CD14-positive monocyte (primary cell): ENCODE measurements around the gene MLIP. TPM values are rescaled to one million over a fixed set of nuclear protein-coding genes. Genes with fewer than 3 reads are reported as not detected.

ENCODE experiments used
- DNase-seq, 3 donors: peaks; one replicate each; pipeline ENCODE4 v3.0.0-alpha.2; 2011 to 2022
- H2AFZ ChIP-seq: 2 replicates; pipeline ENCODE4 v1.6.0; 2012; ENCODE audit warnings: mild to moderate bottlenecking, low read depth, low read length, inconsistent platforms; ENCODE audit not compliant: insufficient read depth, poor library complexity, severe bottlenecking
- H3K27ac ChIP-seq, 2 donors: 1 replicate in 1 of 2; 2 replicates in 1 of 2; pipeline ENCODE4 v1.5.1; 2012 to 2013; ENCODE audit warnings: low read length in 2 of 2, control low read depth in 1 of 2, inconsistent platforms in 1 of 2, low read depth in 1 of 2, mild to moderate bottlenecking in 1 of 2
- H3K27me3 ChIP-seq, 2 donors: one replicate each; pipeline versions ENCODE4 v1.6.0 to v1.6.1; 2011 to 2013; ENCODE audit warnings: low read length in 2 of 2; ENCODE audit not compliant: control insufficient read depth in 2 of 2, insufficient read depth in 2 of 2
- H3K36me3 ChIP-seq, 2 donors: replicated peaks in 1 of 2; 1 replicate in 1 of 2; 2 replicates in 1 of 2; pipeline versions ENCODE4 v1.5.1 to v1.6.1; 2012 to 2013; ENCODE audit warnings: low read length in 2 of 2, control low read depth in 1 of 2, inconsistent platforms in 1 of 2, mild to moderate bottlenecking in 1 of 2; ENCODE audit not compliant: insufficient read depth in 2 of 2, control insufficient read depth in 1 of 2
- H3K4me1 ChIP-seq, 2 donors: 1 replicate in 1 of 2; 2 replicates in 1 of 2; pipeline versions ENCODE4 v1.5.1 to v1.6.1; 2012 to 2013; ENCODE audit warnings: low read length in 2 of 2, control low read depth in 1 of 2, inconsistent platforms in 1 of 2, mild to moderate bottlenecking in 1 of 2, moderate library complexity in 1 of 2; ENCODE audit not compliant: insufficient read depth in 2 of 2, control insufficient read depth in 1 of 2
- H3K4me2 ChIP-seq: replicated peaks from 2 replicates; pipeline ENCODE3; 2012; ENCODE audit warnings: low read length, moderate library complexity, mild to moderate bottlenecking; ENCODE audit not compliant: poor library complexity, severe bottlenecking; ENCODE audit errors: extremely low read depth
- H3K4me3 ChIP-seq, 3 experiments: fragments of 200-600 bp in 1 of 3; sonication (generic) in 1 of 3; replicated peaks in 1 of 3; 1 replicate in 2 of 3; 2 replicates in 1 of 3; pipeline ENCODE4 v1.5.1; 2011 to 2013; ENCODE audit warnings: low read length in 3 of 3, mild to moderate bottlenecking in 3 of 3, control low read depth in 2 of 3, low read depth in 2 of 3, inconsistent platforms in 1 of 3, moderate library complexity in 1 of 3
- H3K79me2 ChIP-seq: 2 replicates; pipeline ENCODE4 v1.6.0; 2012; ENCODE audit warnings: mild to moderate bottlenecking, control low read depth, inconsistent platforms, low read length, moderate library complexity; ENCODE audit not compliant: insufficient read depth
- H3K9ac ChIP-seq: 2 replicates; pipeline ENCODE4 v1.6.0; 2017; ENCODE audit warnings: low read length, mild to moderate bottlenecking; ENCODE audit not compliant: insufficient read depth, poor library complexity, severe bottlenecking
- H3K9me3 ChIP-seq, 2 donors: replicated peaks in 1 of 2; 1 replicate in 1 of 2; 2 replicates in 1 of 2; pipeline versions ENCODE4 v1.5.1 to v1.6.1; 2012 to 2013; ENCODE audit warnings: low read length in 2 of 2, control low read depth in 1 of 2; ENCODE audit not compliant: control insufficient read depth in 1 of 2, insufficient read depth in 1 of 2
- H4K20me1 ChIP-seq: 2 replicates; pipeline ENCODE4 v1.6.0; 2012; ENCODE audit warnings: mild to moderate bottlenecking, low read length, control low read depth, moderate library complexity; ENCODE audit not compliant: insufficient read depth
- H3K27ac Mint-ChIP-seq, 7 donors: one replicate each; pipeline ENCODE4 v1.8.0; 2020; ENCODE audit warnings: mild to moderate bottlenecking in 7 of 7, mixed read lengths in 7 of 7, moderate library complexity in 6 of 7, inconsistent platforms in 2 of 7
- H3K27me3 Mint-ChIP-seq, 3 donors: one replicate each; pipeline ENCODE4 v1.8.0; 2021 to 2022; ENCODE audit warnings: low read depth in 3 of 3, mild to moderate bottlenecking in 3 of 3, mixed read lengths in 3 of 3, moderate library complexity in 3 of 3, inconsistent platforms in 1 of 3
- H3K36me3 Mint-ChIP-seq, 2 donors: one replicate each; pipeline ENCODE4 v1.8.0; 2020; ENCODE audit warnings: mixed read lengths in 2 of 2, inconsistent platforms in 1 of 2, mild to moderate bottlenecking in 1 of 2
- H3K4me1 Mint-ChIP-seq: one replicate; pipeline ENCODE4 v1.8.0; 2020; ENCODE audit warnings: mild to moderate bottlenecking, mixed read lengths
- H3K4me3 Mint-ChIP-seq, 2 donors: one replicate each; pipeline ENCODE4 v1.8.0; 2020; ENCODE audit warnings: mild to moderate bottlenecking in 2 of 2, mixed read lengths in 2 of 2, moderate library complexity in 1 of 2
- H3K9me3 Mint-ChIP-seq, 7 donors: one replicate each; pipeline ENCODE4 v1.8.0; 2020 to 2022; ENCODE audit warnings: mixed read lengths in 7 of 7, mild to moderate bottlenecking in 6 of 7, moderate library complexity in 6 of 7, inconsistent platforms in 2 of 7
- intact Hi-C, 2 donors: fragments of 100-400 bp; cut with micrococcal nuclease; formaldehyde crosslinking; loops; one replicate each; pipeline versions ENCODE4 v1.15.0 to v1.15.1; 2023
- polyA plus RNA-seq, 3 donors: library from polyadenylated mRNA; depleted of rRNA in 1 of 3; unstranded in 2 of 3; stranded (reverse) in 1 of 3; fragments of 300-500 nt in 2 of 3; fragments of >200 nt in 1 of 3; fragmentation: Illumina TruSeq in 2 of 3; gene quantifications; 1 replicate in 2 of 3; 2 replicates in 1 of 3; pipeline ENCODE4 v1.2.3, GENCODE V29; 2012 to 2021
- TF ChIP-seq, protein P1 (sequence below): fragments of 200-600 bp; IDR thresholded peaks from one replicate; pipeline ENCODE4 v1.8.0; 2022; ENCODE audit warnings: antibody characterized with exemption, mild to moderate bottlenecking

Gene MLIP
- polyA plus RNA-seq, 3 donors = not detected

GRCh38 chr6:54157405-54157804 lies 46.2 kb downstream of the MLIP start:
- H3K4me3 Mint-ChIP-seq = no peak overlapping the region
- no peaks in the 10 kb centered on the region for H3K9me3 ChIP-seq
- H3K27me3 ChIP-seq = no peaks in the 10 kb centered on the region
- H3K9me3 Mint-ChIP-seq = peaks cover 0 to 10% (median 0%) of the 10 kb centered on the region in 7 donors
- no peak overlapping the region for H3K27ac ChIP-seq
- no peaks in the 10 kb centered on the region for H3K4me1 Mint-ChIP-seq
- H3K4me2 ChIP-seq = no peak overlapping the region
- no peak overlapping the region for H2AFZ ChIP-seq
- H3K36me3 Mint-ChIP-seq = no peaks in the 10 kb centered on the region
- intact Hi-C loops = no loop called here
- H3K4me3 ChIP-seq = no peak overlapping the region
- H3K27ac Mint-ChIP-seq = no peak overlapping the region
- H3K9ac ChIP-seq = no peak overlapping the region
- DNase-seq = no peak
- no peaks in the 10 kb centered on the region for H3K79me2 ChIP-seq
- no peaks in the 10 kb centered on the region for H3K4me1 ChIP-seq
- H3K36me3 ChIP-seq = no peaks in the 10 kb centered on the region
- no peaks in the 10 kb centered on the region for H4K20me1 ChIP-seq
- TF ChIP-seq, protein P1, sequence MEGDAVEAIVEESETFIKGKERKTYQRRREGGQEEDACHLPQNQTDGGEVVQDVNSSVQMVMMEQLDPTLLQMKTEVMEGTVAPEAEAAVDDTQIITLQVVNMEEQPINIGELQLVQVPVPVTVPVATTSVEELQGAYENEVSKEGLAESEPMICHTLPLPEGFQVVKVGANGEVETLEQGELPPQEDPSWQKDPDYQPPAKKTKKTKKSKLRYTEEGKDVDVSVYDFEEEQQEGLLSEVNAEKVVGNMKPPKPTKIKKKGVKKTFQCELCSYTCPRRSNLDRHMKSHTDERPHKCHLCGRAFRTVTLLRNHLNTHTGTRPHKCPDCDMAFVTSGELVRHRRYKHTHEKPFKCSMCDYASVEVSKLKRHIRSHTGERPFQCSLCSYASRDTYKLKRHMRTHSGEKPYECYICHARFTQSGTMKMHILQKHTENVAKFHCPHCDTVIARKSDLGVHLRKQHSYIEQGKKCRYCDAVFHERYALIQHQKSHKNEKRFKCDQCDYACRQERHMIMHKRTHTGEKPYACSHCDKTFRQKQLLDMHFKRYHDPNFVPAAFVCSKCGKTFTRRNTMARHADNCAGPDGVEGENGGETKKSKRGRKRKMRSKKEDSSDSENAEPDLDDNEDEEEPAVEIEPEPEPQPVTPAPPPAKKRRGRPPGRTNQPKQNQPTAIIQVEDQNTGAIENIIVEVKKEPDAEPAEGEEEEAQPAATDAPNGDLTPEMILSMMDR = no peak
- H3K27me3 Mint-ChIP-seq = peaks cover 0 to 2% (median 2%) of the 10 kb centered on the region in 3 donors

- no peak overlapping the region for H2AFZ ChIP-seq
- H3K9me3 ChIP-seq = no peaks in the 10 kb centered on the region
- no peaks in the 10 kb centered on the region for H4K20me1 ChIP-seq
- no peak overlapping the region for H3K9ac ChIP-seq
- intact Hi-C loops = no loop called here
- no peaks in the 10 kb centered on the region for H3K27me3 ChIP-seq
- Mint-ChIP-seq H3K9me3 (peaks cover 0 to 6% (median under 1%) of the 10 kb centered on the region in 7 donors), H3K4me1 (no peaks in the 10 kb centered on the region), H3K27ac (no peak overlapping the region), H3K36me3 (no peaks in the 10 kb centered on the region), H3K4me3 (no peak overlapping the region), H3K27me3 (peaks cover 1 to 8% (median 2%) of the 10 kb centered on the region in 3 donors)
- H3K4me2 ChIP-seq = no peak overlapping the region
- H3K4me1 ChIP-seq = no peaks in the 10 kb centered on the region
- H3K4me3 ChIP-seq = no peak overlapping the region
- H3K27ac ChIP-seq = no peak overlapping the region
- H3K36me3 ChIP-seq = no peaks in the 10 kb centered on the region
- TF ChIP-seq, protein P1 = no peak
- H3K79me2 ChIP-seq = no peaks in the 10 kb centered on the region
- no peak for DNase-seq
Observed at GRCh38 chr6:54173089-54173488, 61.8 kb downstream of the MLIP start.
